Hematopoietic multipotent progenitor cell treated with erythropoietin and hydrocortisone succinate and interleukin-3 and kit ligand, for 4 days (in vitro differentiated cells): ENCODE results near the gene NR2C2AP.

Experiments
- DNase-seq: peaks from one replicate; pipeline ENCODE4 v3.0.0-alpha.2; 2015

NR2C2AP gene

DNA sequence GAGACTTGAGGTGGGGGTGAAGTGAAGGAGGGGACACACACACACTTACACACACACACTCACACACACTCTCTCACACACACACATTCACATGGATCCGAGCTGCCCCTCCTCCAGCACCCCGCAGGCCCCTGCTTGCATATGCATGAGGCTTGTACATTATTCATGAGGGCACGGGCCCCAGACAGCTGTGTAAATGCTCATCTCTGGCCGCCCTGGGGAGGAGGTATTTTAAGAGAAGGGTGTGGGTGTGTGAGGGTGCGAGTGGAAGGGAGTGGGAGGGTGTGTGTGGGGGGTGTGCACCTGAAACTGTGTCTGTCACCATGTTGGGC, 10.9 kb upstream of the NR2C2AP start:
- no peak for DNase-seq

DNA sequence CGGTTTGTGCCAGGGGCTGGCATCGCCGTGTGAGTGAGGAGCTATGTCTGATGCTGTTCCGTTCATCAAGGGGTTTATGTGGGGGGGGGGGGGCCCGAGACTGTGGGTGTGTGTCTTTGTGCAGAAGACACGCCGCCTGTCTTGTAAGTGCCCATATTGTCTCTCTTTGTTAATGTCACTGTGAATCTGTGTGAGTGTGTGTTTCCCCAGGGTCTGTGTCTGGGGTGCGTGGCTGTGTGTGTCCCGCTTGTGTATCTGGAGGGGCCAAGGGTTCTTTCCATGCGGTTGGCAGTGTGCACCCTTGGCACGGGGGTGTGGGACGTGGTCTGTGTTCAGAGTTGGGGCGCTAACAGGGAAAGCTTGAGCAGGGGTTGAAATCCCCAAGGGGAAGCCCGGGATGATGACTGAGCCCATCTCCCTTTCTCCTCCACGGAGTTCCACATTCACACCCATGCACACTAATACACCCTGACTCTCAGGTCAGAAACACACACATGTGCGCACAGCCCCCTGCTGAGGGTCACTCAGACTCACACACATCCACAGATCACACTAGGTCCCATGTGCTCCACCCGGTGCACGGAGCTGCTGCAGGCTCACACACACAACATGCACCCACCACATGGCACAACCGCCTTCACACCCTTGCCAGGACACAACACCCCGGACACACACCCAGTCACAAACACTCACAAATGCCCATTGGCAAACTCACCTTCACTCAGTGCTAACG, 10.4 kb upstream of the NR2C2AP start:
- DNase-seq: no peak

DNA sequence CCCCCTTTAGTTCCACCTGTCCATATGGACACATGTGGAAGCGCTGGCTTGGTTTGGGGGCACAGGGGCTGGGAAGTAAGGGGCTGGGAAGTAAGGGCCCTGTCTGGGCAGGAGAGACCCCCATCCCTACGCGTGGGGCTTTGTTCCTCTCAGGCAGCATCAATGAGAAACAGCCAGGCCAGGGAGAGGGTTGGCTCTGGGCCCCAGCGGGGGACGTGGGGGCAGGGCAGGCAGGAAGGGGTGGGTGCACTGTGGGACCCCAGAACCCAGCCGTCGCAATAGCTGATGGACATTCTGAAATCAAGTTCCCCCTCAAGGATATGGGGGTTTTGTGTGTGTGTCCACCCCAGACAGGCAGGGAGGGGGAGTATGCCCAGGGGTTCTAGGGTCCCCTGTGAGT, 9.7 kb upstream of the NR2C2AP start:
- no peak for DNase-seq

- no peak for DNase-seq
These were observed 8.5 kb upstream of the NR2C2AP start, which contains the start of gene NCAN for GRCh38 chr19:19211499-19212420. NCAN (plus strand) TSS chr19:19211958; CDS start chr19:19216954, 4,996 bp downstream.

DNA sequence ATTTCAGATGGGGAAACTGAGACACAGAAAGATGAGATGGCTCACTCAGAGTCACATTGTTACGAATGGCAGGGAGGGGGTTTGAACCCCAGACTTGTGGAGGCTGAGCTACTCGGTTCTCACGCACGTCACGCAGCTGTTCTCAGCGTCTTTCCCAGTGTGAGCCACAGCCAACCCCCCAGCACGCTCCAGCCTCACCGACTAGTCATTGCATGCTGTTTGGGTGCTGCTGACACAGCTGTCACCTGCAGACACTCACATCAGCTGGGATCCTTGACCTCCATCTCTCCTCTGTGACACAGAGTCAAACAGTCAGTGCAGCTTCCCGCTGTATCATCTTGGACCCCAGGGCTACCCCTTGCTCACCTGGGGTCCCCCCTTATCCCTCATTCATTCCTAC, 6.2 kb upstream of the NR2C2AP start:
- no peak for DNase-seq

DNA sequence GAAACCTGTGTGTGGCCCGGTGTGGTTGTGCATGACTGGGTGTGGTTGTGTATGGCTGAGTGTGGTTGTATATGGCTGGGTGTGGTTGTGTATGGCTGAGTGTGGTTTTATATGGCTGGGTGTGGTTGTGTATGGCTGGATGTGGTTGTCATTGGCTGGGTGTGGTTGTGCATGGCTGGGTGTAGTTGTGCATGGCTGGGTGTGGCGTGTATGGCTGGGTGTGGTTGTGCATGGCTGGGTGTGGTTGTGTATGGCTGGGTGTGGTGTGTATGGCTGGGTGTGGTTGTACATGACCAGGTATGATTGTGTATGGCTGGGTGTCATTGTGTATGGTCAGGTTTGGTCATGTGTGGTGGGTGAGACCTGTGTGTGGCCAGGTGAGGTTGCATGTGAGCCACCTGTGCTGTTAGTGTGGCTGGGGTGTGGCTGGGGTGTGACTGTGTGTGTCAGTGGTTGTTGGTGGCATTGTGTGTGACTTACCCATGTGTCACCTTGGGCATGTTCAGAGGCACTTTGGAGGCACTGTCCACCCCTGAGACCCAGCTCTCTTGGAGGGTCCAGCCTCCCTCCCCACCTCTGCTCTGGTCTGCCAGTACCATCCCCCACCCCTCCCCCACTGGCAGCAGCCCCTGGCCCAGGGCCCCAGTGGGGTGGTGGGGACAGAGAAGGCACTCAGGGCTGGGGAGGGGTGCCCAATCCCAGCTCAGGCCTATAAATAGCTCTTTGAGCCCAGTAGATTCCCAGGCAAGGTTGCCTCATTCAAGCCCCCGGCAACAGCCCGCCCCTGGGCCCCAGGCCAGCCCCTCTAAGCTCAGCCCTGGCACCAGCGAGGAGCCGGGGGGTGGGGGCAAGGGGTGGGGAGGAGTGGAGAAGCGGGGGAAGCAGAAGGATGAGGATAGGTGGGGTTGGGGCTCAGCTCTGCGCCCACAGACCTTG, 4.7 kb upstream of the NR2C2AP start:
- peak; percentile 78 for DNase-seq

DNA sequence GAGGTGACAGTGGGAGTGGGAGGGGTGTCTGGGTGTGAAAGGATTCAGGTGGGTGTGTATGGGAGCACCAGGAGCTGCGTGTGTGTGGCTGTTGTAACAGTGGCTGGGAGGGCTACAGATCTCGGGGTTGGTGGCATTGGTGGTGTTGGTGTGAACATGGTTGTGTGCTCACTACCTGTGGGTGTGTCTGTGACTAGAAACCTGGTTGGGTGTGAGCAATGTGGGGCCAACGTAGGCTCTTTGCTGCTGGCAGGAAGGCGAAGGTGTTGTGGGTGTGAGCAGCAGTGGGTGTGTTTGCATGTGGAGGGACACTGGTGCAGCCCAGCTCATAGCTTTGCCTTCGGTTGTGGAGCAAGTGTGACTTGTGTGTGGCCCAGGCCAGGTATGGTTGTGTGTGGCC, 3.7 kb upstream of the NR2C2AP start:
- DNase-seq: no peak

- DNase-seq: no peak
These were observed 2.5 kb upstream of the NR2C2AP start for GRCh38 chr19:19205416-19206410.

- no peak for DNase-seq
These were observed 967 bp upstream of the NR2C2AP start for GRCh38 chr19:19204181-19204580.

DNA sequence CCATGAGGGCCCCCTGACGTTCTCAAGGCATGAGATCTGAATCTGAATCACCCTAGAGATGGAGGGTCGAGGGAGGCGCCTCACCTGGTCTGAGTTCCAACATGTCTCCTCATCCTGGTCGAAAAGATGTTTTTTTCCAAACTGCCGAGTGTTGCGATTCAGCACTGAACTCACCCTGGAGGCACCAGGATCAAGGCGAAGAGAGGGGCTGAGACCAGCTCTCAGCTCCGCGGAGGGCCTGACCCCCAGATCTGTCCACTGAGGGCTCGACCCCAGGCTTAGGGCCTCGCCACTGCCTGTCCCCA, 555 bp downstream of the NR2C2AP start:
- no peak for DNase-seq

GRCh38 chr19:19201697-19202630, 1.2 kb downstream of the NR2C2AP start:
- no peak for DNase-seq

DNA sequence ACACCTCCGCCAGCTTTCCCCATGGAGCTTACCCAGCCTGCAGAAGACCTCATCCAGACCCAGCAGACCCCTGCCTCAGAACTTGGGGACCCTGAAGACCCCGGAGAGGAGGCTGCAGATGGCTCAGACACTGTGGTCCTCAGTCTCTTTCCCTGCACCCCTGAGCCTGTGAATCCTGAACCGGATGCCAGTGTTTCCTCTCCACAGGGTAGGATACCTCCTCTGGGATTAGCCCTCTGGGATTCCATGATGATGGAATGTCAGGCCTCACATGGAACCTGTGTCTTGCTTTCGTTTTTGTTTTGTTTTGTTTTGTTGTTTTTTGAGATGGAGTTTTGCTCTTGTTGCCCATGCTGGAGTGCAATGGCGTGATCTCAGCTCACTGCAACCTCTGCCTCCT, 9.3 kb downstream of the NR2C2AP start:
- no peak for DNase-seq

GRCh38 chr19:19192910-19193423, 10.2 kb downstream of the NR2C2AP start:
- DNase-seq: peak; percentile 67

GRCh38 chr19:19192078-19192882, 10.9 kb downstream of the NR2C2AP start, which contains the start of the genes BORCS8 and RFXANK:
BORCS8 (minus strand) TSS chr19:19192152; CDS start chr19:19192117, 35 bp downstream.
RFXANK (plus strand) TSS chr19:19192258; CDS start chr19:19193947, 1,689 bp downstream.
- DNase-seq: peak; percentile 100

GRCh38 chr19:19191768-19192077, 11.5 kb downstream of the NR2C2AP start:
- no peak for DNase-seq

GRCh38 chr19:19186742-19187141, 16.5 kb downstream of the NR2C2AP start:
- DNase-seq: no peak

DNA sequence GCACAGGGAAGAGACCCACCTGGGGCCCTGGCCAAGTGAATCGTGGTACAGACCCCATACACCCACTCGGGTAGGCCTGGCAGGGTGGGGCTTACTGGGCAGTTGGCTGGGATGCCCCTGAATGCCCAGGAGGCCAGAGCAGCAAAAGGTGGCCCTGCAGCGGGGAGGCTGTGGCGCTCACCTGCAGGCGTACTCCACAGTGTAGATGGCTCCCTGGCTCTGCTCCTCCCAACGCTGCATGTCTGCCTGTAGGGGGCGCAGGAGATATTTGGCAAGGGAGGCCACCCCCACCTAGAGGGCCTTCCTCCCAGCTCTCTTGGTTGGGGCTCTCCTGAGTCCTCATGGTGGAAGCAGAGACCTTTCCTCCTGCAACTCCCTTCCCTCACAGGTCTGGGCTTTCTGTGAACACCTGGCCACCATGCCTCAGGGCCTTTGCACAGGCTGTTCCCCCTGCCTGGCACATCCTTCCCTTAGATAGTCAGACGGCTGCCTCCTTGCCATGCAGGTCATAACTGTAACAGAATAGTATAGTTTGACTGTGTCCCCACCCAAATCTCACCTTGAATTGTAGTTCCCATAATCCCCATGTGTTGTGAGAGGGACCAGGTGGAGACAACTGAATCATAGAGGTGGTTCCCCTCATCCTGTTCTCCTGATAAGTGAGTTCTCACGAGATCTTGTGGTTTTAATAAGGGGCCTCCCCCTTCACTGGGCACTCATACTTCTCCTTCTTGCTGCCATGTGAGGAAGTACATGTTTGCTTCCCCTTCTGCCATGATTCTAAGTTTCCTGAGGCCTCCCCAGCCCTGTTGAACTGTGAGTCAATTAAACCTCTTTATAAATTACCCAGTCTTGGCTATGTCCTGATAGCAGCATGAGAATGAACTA, 17.1 kb downstream of the NR2C2AP start:
- DNase-seq: peak; percentile 85

GRCh38 chr19:19181488-19181998, 21.7 kb downstream of the NR2C2AP start:
- peak; percentile 55 for DNase-seq
